ENCODE data around the gene MAGI1. TPM values are rescaled to one million over a fixed set of nuclear protein-coding genes. Genes with fewer than 3 reads are reported as not detected.

The MAGI1 gene
- total RNA-seq, 1 donor from 2014 or later: 49.8 TPM

GRCh38 chr3:65779390-65779789 lies 259.3 kb downstream of the MAGI1 start:
- no peak for DNase-seq (ENCODE audit: low read depth, low spot score)
- no peaks in the 10 kb centered on the region for H3K36me3 Mint-ChIP-seq (ENCODE audit: low read depth)
- H3K4me3 Mint-ChIP-seq: no peak overlapping the region
- no peaks in the 10 kb centered on the region for H3K9me3 Mint-ChIP-seq
- H3K4me1 Mint-ChIP-seq: peaks cover 11% of the 10 kb centered on the region
- TF ChIP-seq CTCF (conservative IDR thresholded peaks at IDR 0.05): no peak
- H3K27ac Mint-ChIP-seq (ENCODE audit: unreplicated experiment): no peak overlapping the region
- H3K27me3 Mint-ChIP-seq (ENCODE audit: low read depth): no peaks in the 10 kb centered on the region

- Mint-ChIP-seq H3K27me3 (ENCODE audit: low read depth) (no peaks in the 10 kb centered on the region), H3K36me3 (ENCODE audit: low read depth) (no peaks in the 10 kb centered on the region), H3K4me1 (peaks cover 11% of the 10 kb centered on the region), H3K27ac (ENCODE audit: unreplicated experiment) (no peak overlapping the region), H3K4me3 (no peak overlapping the region), H3K9me3 (no peaks in the 10 kb centered on the region)
- no peak for TF ChIP-seq CTCF (conservative IDR thresholded peaks at IDR 0.05)
- DNase-seq (ENCODE audit: low read depth, low spot score): no peak
Observed at GRCh38 chr3:65778968-65779367, 259.8 kb downstream of the MAGI1 start.

GRCh38 chr3:65777050-65777449 lies 261.7 kb downstream of the MAGI1 start:
- no peak for TF ChIP-seq CTCF (conservative IDR thresholded peaks at IDR 0.05)

GRCh38 chr3:65776494-65776893 lies 262.2 kb downstream of the MAGI1 start:
- no peaks in the 10 kb centered on the region for H3K9me3 Mint-ChIP-seq
- no peak for TF ChIP-seq CTCF (conservative IDR thresholded peaks at IDR 0.05)
- peaks cover 11% of the 10 kb centered on the region for H3K4me1 Mint-ChIP-seq
- H3K27ac Mint-ChIP-seq (ENCODE audit: unreplicated experiment): no peak overlapping the region
- no peak for DNase-seq (ENCODE audit: low read depth, low spot score)
- no peaks in the 10 kb centered on the region for H3K36me3 Mint-ChIP-seq (ENCODE audit: low read depth)
- H3K27me3 Mint-ChIP-seq (ENCODE audit: low read depth): no peaks in the 10 kb centered on the region
- no peak overlapping the region for H3K4me3 Mint-ChIP-seq

More at GRCh38 chr3:65777050-65777449, 261.7 kb downstream of the MAGI1 start:
- no peak overlapping the region for H3K27ac Mint-ChIP-seq (ENCODE audit: unreplicated experiment)
- no peaks in the 10 kb centered on the region for H3K27me3 Mint-ChIP-seq (ENCODE audit: low read depth)
- DNase-seq (ENCODE audit: low read depth, low spot score): no peak
- H3K4me1 Mint-ChIP-seq: peaks cover 11% of the 10 kb centered on the region
- H3K36me3 Mint-ChIP-seq (ENCODE audit: low read depth): no peaks in the 10 kb centered on the region
- H3K4me3 Mint-ChIP-seq: no peak overlapping the region
- no peaks in the 10 kb centered on the region for H3K9me3 Mint-ChIP-seq

- no peak overlapping the region for H3K27ac Mint-ChIP-seq (ENCODE audit: unreplicated experiment)
- H3K4me1 Mint-ChIP-seq: peaks cover 11% of the 10 kb centered on the region
- H3K4me3 Mint-ChIP-seq: no peak overlapping the region
- no peaks in the 10 kb centered on the region for H3K27me3 Mint-ChIP-seq (ENCODE audit: low read depth)
- DNase-seq (ENCODE audit: low read depth, low spot score): no peak
- no peak for TF ChIP-seq CTCF (conservative IDR thresholded peaks at IDR 0.05)
- no peaks in the 10 kb centered on the region for H3K9me3 Mint-ChIP-seq
- no peaks in the 10 kb centered on the region for H3K36me3 Mint-ChIP-seq (ENCODE audit: low read depth)
Observed at GRCh38 chr3:65776081-65776480, 262.6 kb downstream of the MAGI1 start.

GRCh38 chr3:65772758-65773157 lies 266.0 kb downstream of the MAGI1 start:
- no peak overlapping the region for H3K27ac Mint-ChIP-seq (ENCODE audit: unreplicated experiment)
- no peak for TF ChIP-seq CTCF (conservative IDR thresholded peaks at IDR 0.05)
- no peak overlapping the region for H3K4me3 Mint-ChIP-seq
- no peaks in the 10 kb centered on the region for H3K9me3 Mint-ChIP-seq
- DNase-seq (ENCODE audit: low read depth, low spot score): no peak
- no peaks in the 10 kb centered on the region for H3K36me3 Mint-ChIP-seq (ENCODE audit: low read depth)
- no peaks in the 10 kb centered on the region for H3K27me3 Mint-ChIP-seq (ENCODE audit: low read depth)
- peaks cover 10% of the 10 kb centered on the region for H3K4me1 Mint-ChIP-seq

All from neural crest cell (in vitro differentiated cells).